ENCODE measurements around the gene CELF3.

GRCh38 chr1:151762941-151763921, 46.6 kb upstream of the CELF3 start, which contains the start of gene MRPL9:
- no peak for TF ChIP-seq ZNF790 (CRISPR knock-in tag; IDR thresholded peaks at IDR 0.05; ENCODE audit: borderline replicate concordance)
- no peak for TF ChIP-seq CHCHD3 (CRISPR knock-in tag; IDR thresholded peaks at IDR 0.05)
- TF ChIP-seq, protein P1, sequence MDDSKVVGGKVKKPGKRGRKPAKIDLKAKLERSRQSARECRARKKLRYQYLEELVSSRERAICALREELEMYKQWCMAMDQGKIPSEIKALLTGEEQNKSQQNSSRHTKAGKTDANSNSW (CRISPR knock-in tag; IDR thresholded peaks at IDR 0.05; ENCODE audit: borderline replicate concordance), result no peak
- no peak for TF ChIP-seq CBX1 (IDR thresholded peaks at IDR 0.05; ENCODE audit: low read depth)
- no peak for TF ChIP-seq SUZ12 (IDR thresholded peaks at IDR 0.05; ENCODE audit: low read depth, low read length)
- TF ChIP-seq KLF16 (CRISPR knock-in tag; IDR thresholded peaks at IDR 0.05), result peak in 1 of 2 experiments; percentile 66; a peak in 1 of 4 replicates
- TF ChIP-seq, protein P2, sequence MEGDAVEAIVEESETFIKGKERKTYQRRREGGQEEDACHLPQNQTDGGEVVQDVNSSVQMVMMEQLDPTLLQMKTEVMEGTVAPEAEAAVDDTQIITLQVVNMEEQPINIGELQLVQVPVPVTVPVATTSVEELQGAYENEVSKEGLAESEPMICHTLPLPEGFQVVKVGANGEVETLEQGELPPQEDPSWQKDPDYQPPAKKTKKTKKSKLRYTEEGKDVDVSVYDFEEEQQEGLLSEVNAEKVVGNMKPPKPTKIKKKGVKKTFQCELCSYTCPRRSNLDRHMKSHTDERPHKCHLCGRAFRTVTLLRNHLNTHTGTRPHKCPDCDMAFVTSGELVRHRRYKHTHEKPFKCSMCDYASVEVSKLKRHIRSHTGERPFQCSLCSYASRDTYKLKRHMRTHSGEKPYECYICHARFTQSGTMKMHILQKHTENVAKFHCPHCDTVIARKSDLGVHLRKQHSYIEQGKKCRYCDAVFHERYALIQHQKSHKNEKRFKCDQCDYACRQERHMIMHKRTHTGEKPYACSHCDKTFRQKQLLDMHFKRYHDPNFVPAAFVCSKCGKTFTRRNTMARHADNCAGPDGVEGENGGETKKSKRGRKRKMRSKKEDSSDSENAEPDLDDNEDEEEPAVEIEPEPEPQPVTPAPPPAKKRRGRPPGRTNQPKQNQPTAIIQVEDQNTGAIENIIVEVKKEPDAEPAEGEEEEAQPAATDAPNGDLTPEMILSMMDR (CRISPR knock-in tag; IDR thresholded peaks at IDR 0.05), result no peak; the same call in 1 of the 2 replicates
- TF ChIP-seq POLR2A (IDR thresholded peaks at IDR 0.05; ENCODE audit: insufficient read depth in 1 of 2, low read depth in 2 of 2, low read length in 2 of 2), result peak; percentile 69 to 72
- TF ChIP-seq, protein P3, sequence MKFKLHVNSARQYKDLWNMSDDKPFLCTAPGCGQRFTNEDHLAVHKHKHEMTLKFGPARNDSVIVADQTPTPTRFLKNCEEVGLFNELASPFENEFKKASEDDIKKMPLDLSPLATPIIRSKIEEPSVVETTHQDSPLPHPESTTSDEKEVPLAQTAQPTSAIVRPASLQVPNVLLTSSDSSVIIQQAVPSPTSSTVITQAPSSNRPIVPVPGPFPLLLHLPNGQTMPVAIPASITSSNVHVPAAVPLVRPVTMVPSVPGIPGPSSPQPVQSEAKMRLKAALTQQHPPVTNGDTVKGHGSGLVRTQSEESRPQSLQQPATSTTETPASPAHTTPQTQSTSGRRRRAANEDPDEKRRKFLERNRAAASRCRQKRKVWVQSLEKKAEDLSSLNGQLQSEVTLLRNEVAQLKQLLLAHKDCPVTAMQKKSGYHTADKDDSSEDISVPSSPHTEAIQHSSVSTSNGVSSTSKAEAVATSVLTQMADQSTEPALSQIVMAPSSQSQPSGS (CRISPR knock-in tag; IDR thresholded peaks at IDR 0.05), result peak; percentile 71
- TF ChIP-seq TOPORS (CRISPR knock-in tag; IDR thresholded peaks at IDR 0.05), result peak; percentile 82; the same call in 1 of the 2 replicates
- TF ChIP-seq EZH2 (conservative IDR thresholded peaks at IDR 0.05; ENCODE audit: low read depth, low read length), result no peak
- TF ChIP-seq REPIN1 (CRISPR knock-in tag; IDR thresholded peaks at IDR 0.05; ENCODE audit: borderline replicate concordance, low read depth), result peak; percentile 91; the same call in 1 of the 2 replicates
- peak; percentile 62; the same call in 1 of the 2 replicates for TF ChIP-seq HCFC1 (IDR thresholded peaks at IDR 0.05; ENCODE audit: low read depth, low read length)
- TF ChIP-seq RELA (CRISPR knock-in tag; IDR thresholded peaks at IDR 0.05), result no peak
